GM18508 (cell line): ENCODE measurements around the gene MRPL28.
"Not testable (repeated sequence)": the region's sequence is repeated elsewhere in the genome, so short reads cannot be mapped to it uniquely, and the experiment has no call there.

Experiments used
- ATAC-seq: cut with Tn5 transposase; IDR thresholded peaks from one replicate; pipeline ENCODE4 v1.9.1; 2021; ENCODE audit warnings: moderate number of reproducible peaks; ENCODE audit not compliant: insufficient read depth, unreplicated experiment

The MRPL28 gene

GRCh38 chr16:361872-362701 lies 8.3 kb downstream of the MRPL28 start:
- ATAC-seq, result no peak

DNA sequence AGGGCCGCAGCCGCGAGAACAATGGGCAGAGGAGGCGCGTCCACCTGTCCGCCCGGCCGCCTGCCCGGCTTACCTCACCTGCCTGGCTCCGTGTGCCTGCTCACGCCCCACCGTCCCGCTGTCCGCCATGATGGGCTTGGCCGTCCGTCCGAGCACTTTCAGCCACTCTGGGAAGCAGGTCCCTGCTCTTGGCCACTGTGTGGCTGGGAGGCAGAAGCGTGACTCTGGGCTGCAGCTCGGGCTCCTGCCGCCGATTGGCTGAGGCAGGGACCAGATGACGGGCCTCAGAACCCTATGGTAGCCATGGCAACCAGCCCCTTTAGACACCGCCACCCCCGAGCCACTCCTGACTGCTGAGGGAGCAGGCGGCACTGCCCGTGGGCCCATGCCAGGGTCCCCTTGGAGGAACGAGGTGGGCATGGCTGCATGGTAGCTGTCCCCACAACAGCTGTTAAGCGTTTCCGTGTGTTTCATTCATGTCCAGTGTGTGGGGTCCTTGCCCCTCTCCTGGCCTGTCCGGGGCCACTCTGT lies 8.9 kb downstream of the MRPL28 start:
- ATAC-seq, result no peak

- ATAC-seq, result no peak
Observed at GRCh38 chr16:360698-361336, 9.5 kb downstream of the MRPL28 start.

DNA sequence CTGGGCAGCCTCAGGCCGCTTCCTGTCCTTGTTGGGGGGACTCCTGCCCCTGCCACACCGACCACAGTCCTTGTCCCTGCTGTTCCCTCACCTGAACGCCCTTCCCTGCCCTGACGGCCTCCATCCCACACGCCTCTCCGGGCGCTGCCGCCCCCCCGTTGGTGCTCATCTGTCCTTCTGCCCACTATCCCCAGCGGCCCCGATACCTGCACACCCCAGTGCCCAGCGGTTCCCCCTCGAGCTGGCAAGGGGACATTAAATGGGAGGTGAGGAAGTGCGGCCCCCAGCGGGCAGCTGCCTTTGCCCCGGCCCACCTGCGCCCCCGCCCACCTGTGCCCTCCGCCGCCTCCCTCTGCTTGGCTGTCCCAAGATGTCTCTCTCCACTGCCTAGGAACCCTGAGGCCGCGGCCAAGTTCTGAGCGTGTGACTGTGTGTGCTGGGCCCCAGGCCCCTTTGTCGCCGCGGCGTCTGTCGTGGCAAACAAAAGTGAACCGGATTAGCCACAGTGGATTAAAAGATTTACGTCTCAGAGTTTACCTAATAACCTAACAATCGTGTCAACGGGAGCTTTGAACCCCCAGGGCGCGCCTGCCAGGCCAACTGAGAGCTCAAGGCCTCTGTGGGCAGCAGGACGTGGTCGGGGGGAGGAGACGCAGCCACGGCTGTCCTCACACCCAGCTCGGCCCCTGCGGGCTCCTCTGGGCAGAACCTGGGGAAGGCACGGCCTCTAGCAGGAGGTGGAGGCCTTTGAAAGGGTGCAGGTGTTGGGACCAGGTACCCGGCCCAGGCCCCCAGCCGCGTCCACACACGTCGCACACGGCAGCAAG lies 10.3 kb downstream of the MRPL28 start:
- no peak for ATAC-seq

DNA sequence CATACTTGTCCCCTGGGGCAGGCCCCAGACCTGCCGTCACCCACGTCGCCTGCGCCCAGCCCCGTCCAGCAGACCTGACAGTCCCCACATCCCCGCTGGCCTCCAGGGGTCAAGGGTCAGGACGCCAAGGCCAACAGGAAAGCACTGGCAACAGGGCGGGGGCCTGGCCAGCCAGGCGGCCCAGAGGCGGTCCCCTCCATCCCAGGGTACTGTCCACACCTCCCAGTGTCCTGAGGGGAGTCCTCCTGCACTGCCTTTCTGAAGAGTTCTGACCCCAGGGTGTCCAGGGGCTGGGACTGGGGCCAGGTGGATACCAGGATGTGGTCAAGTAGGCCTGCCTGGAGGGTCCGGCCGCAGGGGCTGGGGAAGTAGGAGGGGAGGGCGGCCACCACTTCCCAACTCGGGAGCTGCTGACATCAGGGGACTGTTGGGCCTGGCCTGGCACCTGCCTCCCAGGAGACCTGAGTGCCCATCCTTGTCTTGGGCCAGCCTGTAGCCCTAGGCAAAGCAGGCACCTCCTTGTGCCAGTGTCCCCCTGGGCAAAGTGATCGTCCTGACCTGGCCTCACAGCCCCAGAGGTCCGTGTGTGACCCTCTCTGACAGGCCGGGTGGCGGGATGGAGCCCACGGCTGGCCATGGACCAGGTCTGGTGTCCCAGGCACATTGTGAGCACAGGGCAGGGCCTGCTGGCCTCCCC lies 11.1 kb downstream of the MRPL28 start:
- ATAC-seq, result no peak

GRCh38 chr16:356741-357140 lies 13.6 kb downstream of the MRPL28 start:
- ATAC-seq, result no peak

DNA sequence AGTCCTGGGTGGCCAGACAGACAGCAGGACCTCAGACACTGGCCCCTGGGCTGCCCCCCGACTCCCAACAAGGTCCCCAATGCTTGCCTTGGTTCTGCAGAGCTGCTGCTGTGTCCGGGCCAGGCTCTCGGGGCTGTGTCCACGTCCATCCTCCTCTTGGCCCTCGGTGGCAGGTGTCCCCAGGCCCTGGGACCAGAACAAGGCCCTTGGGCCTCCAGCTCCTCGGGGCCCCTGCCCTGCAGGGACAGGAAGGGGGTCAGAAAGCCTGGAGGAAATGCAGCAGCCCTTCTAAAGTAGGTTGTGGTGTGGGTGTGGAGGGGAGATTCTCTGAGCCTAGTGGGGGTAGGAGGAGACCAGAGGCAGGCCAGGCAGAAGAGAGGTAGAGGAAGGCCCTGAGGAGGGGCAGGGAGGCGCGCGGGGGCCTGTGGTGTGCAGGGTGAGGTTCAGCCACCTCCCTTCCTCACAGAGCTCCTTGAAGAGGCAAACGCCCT lies 15.3 kb downstream of the MRPL28 start:
- ATAC-seq, result no peak

GRCh38 chr16:354291-354881 lies 16.0 kb downstream of the MRPL28 start:
- no peak for ATAC-seq

- ATAC-seq, result no peak
Observed at GRCh38 chr16:353404-354290, 16.7 kb downstream of the MRPL28 start.

- no peak for ATAC-seq
Observed at GRCh38 chr16:352547-353403, 17.6 kb downstream of the MRPL28 start, which contains the start of gene AXIN1. Gene AXIN1 (minus strand): TSS chr16:352723. CDS start chr16:347025, 5,698 bp downstream.

GRCh38 chr16:351804-352520 lies 18.4 kb downstream of the MRPL28 start:
- no peak for ATAC-seq

DNA sequence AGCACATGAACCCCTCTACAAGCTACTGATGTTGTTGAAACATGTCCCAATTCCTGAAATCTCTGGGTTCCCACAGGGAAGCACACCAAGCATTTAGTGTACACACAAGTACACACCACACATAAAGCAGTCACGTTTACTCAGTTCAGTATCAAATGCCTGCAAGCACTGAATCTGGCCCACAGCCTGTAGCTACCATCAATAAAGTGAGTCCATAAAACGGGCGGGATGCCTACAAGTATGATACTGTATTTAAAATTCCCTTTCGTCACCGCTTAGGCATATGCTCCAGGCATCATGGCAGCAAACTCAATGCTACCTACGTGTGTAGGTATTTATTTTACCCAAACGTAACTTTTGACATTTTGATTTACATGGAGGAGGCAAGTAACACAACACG lies 20.1 kb downstream of the MRPL28 start:
- no peak for ATAC-seq

GRCh38 chr16:349211-349610 lies 21.1 kb downstream of the MRPL28 start:
- no peak for ATAC-seq

DNA sequence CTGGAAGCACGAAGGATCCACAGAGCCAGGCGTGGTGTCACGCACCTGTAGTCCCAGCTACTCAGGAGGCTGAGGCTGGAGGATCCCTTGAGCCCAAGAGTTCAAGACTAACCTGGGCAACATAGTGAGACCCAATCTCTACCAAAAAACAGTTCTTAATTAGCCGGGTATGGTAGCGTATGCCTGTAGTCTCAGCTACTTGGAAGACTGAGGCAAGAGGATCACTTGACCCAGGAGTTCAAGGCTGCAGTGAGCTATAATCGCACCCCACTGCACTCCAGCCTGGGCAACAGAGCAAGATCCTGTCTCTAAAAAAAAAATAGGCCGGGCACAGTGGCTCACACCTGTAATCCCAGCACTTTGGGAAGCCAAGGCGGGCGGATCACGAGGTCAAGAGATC lies 21.8 kb downstream of the MRPL28 start:
- ATAC-seq, result not testable (repeated sequence)

DNA sequence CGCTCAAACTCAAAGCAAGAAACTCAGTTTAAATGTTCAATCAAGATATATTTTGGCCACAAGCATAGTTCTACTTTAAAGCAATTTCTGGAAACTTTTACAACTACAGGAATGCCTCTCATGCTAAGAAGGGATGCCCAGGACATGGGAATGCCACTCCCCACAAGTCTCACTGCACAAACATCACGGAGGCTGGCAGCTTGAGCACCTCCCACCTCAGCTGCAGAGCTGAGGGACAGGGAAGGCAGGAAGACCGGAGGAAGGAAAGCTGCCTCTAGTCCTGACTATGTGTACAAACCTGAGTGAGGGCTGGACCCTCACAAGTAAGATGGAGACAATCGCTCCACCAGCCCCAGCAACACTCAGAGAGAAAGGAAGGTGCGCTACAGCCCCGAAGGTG lies 23.1 kb downstream of the MRPL28 start:
- no peak for ATAC-seq

GRCh38 chr16:346587-346986 lies 23.8 kb downstream of the MRPL28 start:
- ATAC-seq, result no peak

GRCh38 chr16:345772-346171 lies 24.6 kb downstream of the MRPL28 start:
- no peak for ATAC-seq
